ENCODE results near the gene ATXN7L1.

Gene ATXN7L1

DNA sequence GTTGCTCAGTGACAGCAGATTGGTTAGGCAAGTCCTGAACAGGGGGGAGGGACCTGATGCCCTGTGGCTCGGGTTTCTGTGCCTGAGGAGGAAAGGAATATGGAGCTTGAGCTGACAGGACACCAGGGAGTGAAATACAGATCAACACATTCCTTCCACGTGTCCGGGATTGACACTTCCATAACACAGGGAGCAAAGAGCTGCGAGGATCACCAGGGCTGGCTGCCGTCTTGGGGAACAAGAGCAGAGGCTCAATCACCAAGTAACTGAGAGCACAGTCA lies 258.4 kb downstream of the ATXN7L1 start:
- Histone ChIP-seq H3K4me1 (ENCODE audit: control insufficient read depth, low read depth, low read length) (no peaks in the 10 kb centered on the region), H3K9me3 (ENCODE audit: control insufficient read depth, low read depth, low read length) (no peaks in the 10 kb centered on the region), H3K27ac (ENCODE audit: low read length) (no peak overlapping the region), H3K9ac (ENCODE audit: low read length) (no peak overlapping the region), H3K36me3 (ENCODE audit: control insufficient read depth, low read depth, low read length) (peaks cover 82% of the 10 kb centered on the region), H3K27me3 (ENCODE audit: control insufficient read depth, insufficient read depth, low read length) (no peaks in the 10 kb centered on the region), H3K4me3 (ENCODE audit: low read length) (no peak overlapping the region)

DNA sequence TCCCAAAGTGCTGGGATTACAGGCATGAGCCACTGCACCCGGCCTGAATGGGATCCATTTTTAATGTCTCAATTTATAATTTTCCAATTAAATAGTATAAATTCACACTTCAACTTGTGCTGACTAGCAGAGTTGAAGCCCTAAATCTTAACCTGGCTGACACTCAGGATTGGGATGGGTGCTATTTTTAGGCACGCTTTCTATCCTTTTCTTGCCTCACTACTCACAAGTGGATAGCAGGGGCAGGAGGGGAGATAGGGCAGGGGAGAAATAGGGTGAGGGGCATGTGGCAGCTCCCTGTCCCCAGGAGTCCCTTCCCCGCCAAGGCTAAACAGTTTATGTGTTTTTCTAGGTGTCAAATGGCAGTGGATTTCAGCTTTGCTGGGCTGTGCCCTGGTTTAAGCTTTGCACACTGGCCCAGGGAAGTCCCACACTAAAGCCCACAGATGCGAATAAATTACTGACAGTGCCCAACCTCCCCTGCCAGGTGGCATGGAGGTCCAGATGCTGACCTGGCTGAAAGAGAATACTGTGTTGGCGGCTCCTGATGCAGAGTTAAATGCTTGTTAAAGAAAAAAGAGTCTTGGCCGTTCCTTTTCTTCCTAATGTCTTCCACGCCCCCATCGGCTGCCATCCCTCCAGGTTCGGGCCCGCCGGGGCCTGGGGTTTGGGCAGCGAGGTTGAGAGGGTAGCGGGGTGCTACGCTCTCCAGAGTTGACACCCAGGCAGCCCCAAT lies 259.0 kb downstream of the ATXN7L1 start:
- H3K4me3 ChIP-seq (ENCODE audit: low read length), result no peak overlapping the region
- H3K4me1 ChIP-seq (ENCODE audit: control insufficient read depth, low read depth, low read length), result no peaks in the 10 kb centered on the region
- peaks cover 82% of the 10 kb centered on the region for H3K36me3 ChIP-seq (ENCODE audit: control insufficient read depth, low read depth, low read length)
- H3K9me3 ChIP-seq (ENCODE audit: control insufficient read depth, low read depth, low read length), result no peaks in the 10 kb centered on the region
- H3K9ac ChIP-seq (ENCODE audit: low read length), result no peak overlapping the region
- no peaks in the 10 kb centered on the region for H3K27me3 ChIP-seq (ENCODE audit: control insufficient read depth, insufficient read depth, low read length)
- H3K27ac ChIP-seq (ENCODE audit: low read length), result no peak overlapping the region

DNA sequence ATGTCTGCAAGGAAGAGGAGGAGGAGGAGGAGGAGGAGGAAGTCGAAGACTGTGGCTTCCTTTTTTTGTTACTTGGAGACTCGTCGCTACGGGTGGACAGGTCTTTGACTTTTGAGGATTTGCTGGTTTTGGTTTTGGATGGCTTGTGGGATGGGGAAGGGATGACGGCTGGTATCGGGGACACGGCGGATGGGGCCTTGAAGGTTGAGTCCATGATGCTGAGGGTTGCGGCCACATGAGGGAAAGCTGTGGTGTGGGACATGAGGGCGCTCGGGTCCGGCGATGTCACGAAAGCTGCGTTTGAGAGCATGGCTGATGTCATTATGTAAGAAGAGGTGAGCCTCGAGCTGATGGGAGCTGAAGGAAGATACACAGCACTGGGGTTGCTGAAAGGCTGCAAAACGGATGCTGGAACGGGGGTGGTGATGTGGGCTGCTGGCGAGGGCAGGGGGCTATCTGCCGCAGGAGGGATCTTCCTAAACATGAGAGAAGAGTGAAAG lies 262.0 kb downstream of the ATXN7L1 start:
- Histone ChIP-seq H3K9me3 (ENCODE audit: control insufficient read depth, low read depth, low read length) (no peaks in the 10 kb centered on the region), H3K4me3 (ENCODE audit: low read length) (no peak overlapping the region), H3K9ac (ENCODE audit: low read length) (no peak overlapping the region), H3K27ac (ENCODE audit: low read length) (no peak overlapping the region), H3K36me3 (ENCODE audit: control insufficient read depth, low read depth, low read length) (peaks cover 63% of the 10 kb centered on the region), H3K27me3 (ENCODE audit: control insufficient read depth, insufficient read depth, low read length) (no peaks in the 10 kb centered on the region), H3K4me1 (ENCODE audit: control insufficient read depth, low read depth, low read length) (no peaks in the 10 kb centered on the region)

DNA sequence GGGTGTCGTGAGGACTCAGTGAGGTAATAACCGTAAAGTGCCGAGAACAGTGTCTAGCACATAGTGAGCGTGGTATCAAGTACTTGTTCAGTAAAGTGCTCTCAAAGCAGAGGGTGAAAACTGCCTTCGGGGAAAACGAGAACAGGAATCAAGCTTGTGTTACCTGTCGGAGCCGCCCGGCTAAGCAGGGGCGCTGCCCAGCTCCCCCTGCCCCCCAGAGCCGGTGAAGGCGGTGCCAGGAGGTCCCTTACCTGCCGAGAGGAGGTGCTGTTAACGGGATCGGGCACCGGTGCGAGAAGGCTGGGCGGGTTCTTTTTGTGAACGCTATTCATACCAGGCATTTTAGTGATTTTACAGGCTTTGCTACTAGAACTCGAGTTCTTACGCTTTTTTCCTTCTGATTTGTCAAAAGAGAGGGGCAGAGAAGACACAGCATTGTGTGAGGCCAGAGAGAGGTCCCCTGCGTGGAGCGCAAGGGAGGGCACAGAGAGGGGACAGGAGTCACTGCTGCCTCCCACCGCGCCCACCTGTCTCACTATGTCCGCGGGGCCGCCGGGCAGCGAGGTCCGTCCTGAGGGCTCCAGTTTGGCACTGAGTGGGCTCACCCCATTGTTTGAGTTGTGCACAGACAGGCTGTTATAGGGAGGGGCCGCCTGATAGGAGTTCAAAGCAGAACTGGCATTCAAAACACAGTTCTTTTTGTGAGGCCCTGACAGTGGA lies 262.6 kb downstream of the ATXN7L1 start:
- H3K9ac ChIP-seq (ENCODE audit: low read length), result no peak overlapping the region
- H3K27ac ChIP-seq (ENCODE audit: low read length), result no peak overlapping the region
- H3K9me3 ChIP-seq (ENCODE audit: control insufficient read depth, low read depth, low read length), result no peaks in the 10 kb centered on the region
- H3K4me1 ChIP-seq (ENCODE audit: control insufficient read depth, low read depth, low read length), result no peaks in the 10 kb centered on the region
- H3K4me3 ChIP-seq (ENCODE audit: low read length), result no peak overlapping the region
- no peaks in the 10 kb centered on the region for H3K27me3 ChIP-seq (ENCODE audit: control insufficient read depth, insufficient read depth, low read length)
- H3K36me3 ChIP-seq (ENCODE audit: control insufficient read depth, low read depth, low read length), result peaks cover 60% of the 10 kb centered on the region

DNA sequence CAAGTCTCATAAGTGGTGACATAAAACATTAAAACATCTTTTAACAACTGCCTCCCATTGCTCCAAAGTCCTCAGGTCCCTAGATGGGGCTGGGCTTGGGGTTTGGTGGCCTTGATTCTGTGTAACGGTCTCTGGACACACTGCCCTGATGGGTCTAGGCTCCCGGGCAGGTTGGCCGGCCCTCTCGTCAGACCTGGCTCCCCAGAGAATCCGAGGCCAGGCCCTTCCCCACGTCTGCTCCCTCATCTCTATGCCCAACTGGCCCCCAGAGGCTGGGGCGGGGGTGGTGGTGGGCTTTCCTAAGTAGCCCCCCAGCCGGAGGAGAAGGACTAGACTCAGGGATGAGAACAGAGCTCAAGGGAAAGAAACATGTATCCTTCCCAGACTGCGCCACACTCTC lies 263.6 kb downstream of the ATXN7L1 start:
- Histone ChIP-seq H3K4me3 (ENCODE audit: low read length) (no peak overlapping the region), H3K27me3 (ENCODE audit: control insufficient read depth, insufficient read depth, low read length) (no peaks in the 10 kb centered on the region), H3K9me3 (ENCODE audit: control insufficient read depth, low read depth, low read length) (no peaks in the 10 kb centered on the region), H3K9ac (ENCODE audit: low read length) (no peak overlapping the region), H3K4me1 (ENCODE audit: control insufficient read depth, low read depth, low read length) (no peaks in the 10 kb centered on the region), H3K27ac (ENCODE audit: low read length) (no peak overlapping the region), H3K36me3 (ENCODE audit: control insufficient read depth, low read depth, low read length) (peaks cover 52% of the 10 kb centered on the region)

DNA sequence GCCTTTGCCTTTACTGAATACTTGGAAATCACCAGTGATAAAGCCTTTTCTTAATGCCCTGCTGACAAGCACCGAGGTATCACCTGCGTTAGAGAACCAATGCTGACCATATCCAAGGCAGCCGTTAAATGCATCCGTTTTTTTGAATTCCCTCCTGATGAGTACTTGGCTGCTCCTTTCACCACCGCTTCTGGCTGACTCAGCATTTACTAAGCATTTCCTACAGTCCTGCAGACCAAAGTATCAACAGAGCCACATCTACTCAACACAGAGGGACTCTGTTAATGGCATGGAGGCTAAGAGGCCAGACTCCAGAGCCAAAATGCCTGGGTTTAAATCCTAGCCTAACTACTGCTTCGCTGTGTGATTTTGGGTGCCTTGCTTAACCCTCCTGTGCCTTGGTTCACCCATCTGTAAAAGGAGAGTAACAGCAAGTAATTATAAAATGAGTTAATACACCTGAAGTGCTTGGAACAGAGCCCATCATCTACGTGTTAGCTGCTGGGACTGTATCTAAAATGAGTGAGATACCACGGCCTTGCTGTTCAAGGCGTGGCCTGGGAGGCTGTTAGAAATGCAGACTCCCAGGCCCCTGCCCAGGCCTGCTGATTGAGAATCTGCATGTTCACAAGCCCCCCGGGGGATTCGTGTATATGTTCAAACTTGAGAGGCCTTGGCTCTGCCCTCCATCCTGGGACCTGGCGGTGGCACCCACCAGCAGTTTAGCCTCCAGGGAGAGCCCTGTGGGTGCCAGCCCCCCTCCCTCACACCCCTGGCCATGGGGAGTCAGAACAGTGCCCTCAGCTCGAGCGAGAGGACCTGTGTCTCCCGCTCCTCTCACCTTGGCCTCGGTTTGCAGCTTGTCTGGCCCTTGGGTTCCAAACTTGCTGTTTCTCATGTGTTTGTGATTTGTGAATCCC lies 264.3 kb downstream of the ATXN7L1 start:
- Histone ChIP-seq H3K27ac (ENCODE audit: low read length) (no peak overlapping the region), H3K9ac (ENCODE audit: low read length) (no peak overlapping the region), H3K9me3 (ENCODE audit: control insufficient read depth, low read depth, low read length) (no peaks in the 10 kb centered on the region), H3K36me3 (ENCODE audit: control insufficient read depth, low read depth, low read length) (peaks cover 51% of the 10 kb centered on the region), H3K4me1 (ENCODE audit: control insufficient read depth, low read depth, low read length) (no peaks in the 10 kb centered on the region), H3K4me3 (ENCODE audit: low read length) (no peak overlapping the region), H3K27me3 (ENCODE audit: control insufficient read depth, insufficient read depth, low read length) (no peaks in the 10 kb centered on the region)

DNA sequence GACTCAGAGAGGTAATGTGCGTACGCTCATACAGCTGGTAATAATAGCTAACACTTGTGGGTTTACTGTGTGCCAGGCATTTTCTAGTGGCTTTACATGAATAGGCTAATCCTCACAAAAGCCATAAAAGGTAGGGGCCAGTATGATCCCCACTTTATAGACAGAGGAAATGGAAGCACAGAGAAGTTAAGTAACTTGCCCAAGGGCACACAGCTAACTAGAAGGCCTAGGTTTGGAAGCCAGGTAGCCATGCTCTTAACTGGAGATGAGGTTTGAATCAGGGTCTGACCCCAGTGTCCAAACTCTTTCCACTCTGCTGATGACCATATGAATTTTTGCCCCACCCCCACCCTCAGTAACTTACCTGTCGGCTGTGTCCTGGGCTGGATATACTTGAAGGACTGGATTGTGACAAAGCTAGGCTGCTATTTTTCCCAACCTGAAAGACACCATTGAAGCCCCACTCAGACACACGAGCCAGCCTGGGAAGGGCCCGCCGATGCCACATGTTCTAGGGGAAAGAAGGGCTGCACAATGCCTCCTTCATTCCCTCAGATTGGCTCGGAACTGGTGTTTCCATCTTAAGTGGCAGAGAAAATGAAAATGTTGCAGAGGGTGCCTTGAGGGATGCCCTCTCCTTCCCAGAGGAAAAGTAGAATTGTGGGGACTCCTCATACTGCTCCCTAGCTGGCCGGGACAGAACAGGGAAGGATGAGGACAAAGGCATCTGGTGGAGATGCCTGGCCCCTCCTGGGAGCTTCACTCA lies 266.1 kb downstream of the ATXN7L1 start:
- peaks cover 44% of the 10 kb centered on the region for H3K36me3 ChIP-seq (ENCODE audit: control insufficient read depth, low read depth, low read length)
- H3K27me3 ChIP-seq (ENCODE audit: control insufficient read depth, insufficient read depth, low read length), result no peaks in the 10 kb centered on the region
- H3K4me3 ChIP-seq (ENCODE audit: low read length), result no peak overlapping the region
- peaks cover 3% of the 10 kb centered on the region for H3K4me1 ChIP-seq (ENCODE audit: control insufficient read depth, low read depth, low read length)
- H3K27ac ChIP-seq (ENCODE audit: low read length), result no peak overlapping the region
- H3K9ac ChIP-seq (ENCODE audit: low read length), result no peak overlapping the region
- no peaks in the 10 kb centered on the region for H3K9me3 ChIP-seq (ENCODE audit: control insufficient read depth, low read depth, low read length)

DNA sequence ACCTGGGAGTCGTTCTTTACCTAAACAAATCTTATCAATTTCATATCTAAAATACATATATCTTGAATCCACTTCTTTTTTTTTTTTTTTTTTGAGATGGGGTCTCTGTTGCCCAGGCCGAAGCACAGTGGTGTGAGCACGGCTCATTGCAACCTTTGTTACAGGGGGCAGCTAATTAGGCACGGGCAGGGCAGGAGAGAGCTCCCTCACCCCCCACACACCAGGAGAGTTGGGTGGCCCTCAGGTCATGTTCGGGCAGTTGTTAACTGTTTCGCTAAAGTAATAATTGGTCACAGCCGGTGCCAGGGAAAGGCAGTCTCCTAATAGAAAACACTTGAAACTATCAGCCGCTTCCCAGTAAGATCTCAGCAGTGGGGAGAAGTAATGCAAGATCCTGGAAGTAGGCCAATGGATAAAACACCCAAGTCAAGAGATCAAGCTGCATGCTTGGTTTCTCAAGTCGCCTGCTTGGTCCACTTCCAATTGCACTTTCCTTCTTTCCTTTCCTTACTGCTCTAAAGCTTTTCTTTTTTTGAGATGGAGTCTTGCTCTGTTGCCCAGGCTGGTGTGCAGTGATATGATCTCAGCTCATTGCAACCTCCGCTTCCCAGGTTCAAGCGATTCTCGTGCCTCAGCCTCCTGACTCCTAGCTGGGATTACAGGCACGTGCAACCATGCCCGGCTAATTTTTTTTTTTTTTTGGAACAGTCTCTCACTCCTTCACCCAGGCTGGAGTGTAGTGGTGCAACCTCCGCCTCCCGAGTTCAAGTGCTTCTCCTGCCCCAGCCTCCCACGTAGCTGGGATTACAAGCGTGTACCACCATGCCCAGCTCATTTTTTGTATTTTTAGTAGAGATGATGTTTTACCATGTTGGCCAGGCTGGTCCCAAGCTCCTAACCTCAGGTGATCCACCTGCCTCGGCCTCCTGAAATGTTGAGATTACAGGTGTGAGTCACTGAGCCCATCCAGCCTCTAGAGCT lies 273.8 kb downstream of the ATXN7L1 start:
- no peaks in the 10 kb centered on the region for H3K27me3 ChIP-seq (ENCODE audit: control insufficient read depth, insufficient read depth, low read length)
- no peak overlapping the region for H3K9ac ChIP-seq (ENCODE audit: low read length)
- H3K4me3 ChIP-seq (ENCODE audit: low read length), result no peak overlapping the region
- peaks cover 12% of the 10 kb centered on the region for H3K36me3 ChIP-seq (ENCODE audit: control insufficient read depth, low read depth, low read length)
- no peaks in the 10 kb centered on the region for H3K9me3 ChIP-seq (ENCODE audit: control insufficient read depth, low read depth, low read length)
- H3K27ac ChIP-seq (ENCODE audit: low read length), result no peak overlapping the region
- peaks cover 13% of the 10 kb centered on the region for H3K4me1 ChIP-seq (ENCODE audit: control insufficient read depth, low read depth, low read length)

DNA sequence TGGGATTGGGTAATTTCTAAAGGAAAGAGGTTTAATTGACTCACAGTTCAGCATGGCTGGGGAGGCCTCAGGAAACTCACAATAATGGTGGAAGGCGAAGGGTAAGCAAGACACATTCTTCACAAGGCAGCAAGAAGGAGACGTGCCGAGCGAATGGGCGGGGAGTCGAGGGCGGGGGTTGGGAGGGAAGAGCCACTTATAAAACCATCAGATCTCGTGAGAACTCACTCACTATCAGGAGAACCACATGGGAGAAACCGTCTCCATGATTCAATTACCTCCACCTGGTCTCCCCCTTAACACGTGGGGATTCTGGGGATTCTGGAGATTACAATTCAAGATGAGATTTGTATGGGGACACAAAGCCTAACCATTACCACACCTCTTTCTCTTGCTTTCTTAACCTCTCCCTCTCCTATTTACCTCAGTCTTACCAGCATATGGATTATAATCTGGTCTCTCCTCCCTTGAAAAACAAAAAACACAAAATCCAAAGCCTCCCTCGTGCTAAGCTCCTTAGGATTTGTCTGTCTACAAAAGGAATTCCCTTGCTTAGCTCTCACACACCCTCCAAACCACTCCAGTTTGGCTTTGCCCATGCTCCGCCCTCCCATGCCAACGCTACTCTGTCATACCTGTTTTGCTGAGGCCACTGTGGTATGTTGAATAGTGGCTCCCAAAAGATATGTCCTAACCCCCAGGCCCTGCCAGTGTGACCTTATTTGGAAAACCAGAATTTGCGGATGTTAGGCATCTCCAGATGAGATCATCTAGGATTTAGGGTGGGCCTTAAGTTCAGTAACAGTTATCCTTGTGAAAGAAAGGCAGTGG lies 275.5 kb downstream of the ATXN7L1 start:
- Histone ChIP-seq H3K9ac (ENCODE audit: low read length) (no peak overlapping the region), H3K27ac (ENCODE audit: low read length) (no peak overlapping the region), H3K27me3 (ENCODE audit: control insufficient read depth, insufficient read depth, low read length) (no peaks in the 10 kb centered on the region), H3K9me3 (ENCODE audit: control insufficient read depth, low read depth, low read length) (no peaks in the 10 kb centered on the region), H3K4me3 (ENCODE audit: low read length) (no peak overlapping the region), H3K36me3 (ENCODE audit: control insufficient read depth, low read depth, low read length) (no peaks in the 10 kb centered on the region), H3K4me1 (ENCODE audit: control insufficient read depth, low read depth, low read length) (peaks cover 20% of the 10 kb centered on the region)

DNA sequence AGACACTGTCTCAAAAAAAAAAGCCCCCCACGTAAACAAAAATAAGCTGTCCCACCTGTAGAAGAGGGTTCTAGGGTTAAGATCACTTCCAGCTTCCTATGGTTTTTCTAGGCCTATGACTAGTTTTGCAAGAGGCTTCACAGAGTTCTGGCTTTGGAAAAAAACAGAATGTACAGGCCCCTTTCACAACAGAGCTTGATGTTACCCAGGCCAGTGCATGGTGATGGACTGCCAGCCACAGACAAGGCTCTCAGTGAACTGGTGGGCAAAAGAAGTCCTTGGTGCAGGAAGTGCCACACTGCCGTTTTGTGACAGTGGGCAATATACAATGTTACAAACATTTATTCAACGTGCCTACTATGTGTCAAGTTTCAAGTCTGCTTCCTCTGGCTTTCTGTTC lies 276.8 kb downstream of the ATXN7L1 start:
- Histone ChIP-seq H3K27ac (ENCODE audit: low read length) (no peak overlapping the region), H3K4me1 (ENCODE audit: control insufficient read depth, low read depth, low read length) (peaks cover 20% of the 10 kb centered on the region), H3K4me3 (ENCODE audit: low read length) (no peak overlapping the region), H3K9me3 (ENCODE audit: control insufficient read depth, low read depth, low read length) (no peaks in the 10 kb centered on the region), H3K36me3 (ENCODE audit: control insufficient read depth, low read depth, low read length) (no peaks in the 10 kb centered on the region), H3K9ac (ENCODE audit: low read length) (no peak overlapping the region), H3K27me3 (ENCODE audit: control insufficient read depth, insufficient read depth, low read length) (no peaks in the 10 kb centered on the region)

All from iPS-18a (cell line).